ENCODE measurements around the gene VMAC. TPM values are rescaled to one million over a fixed set of nuclear protein-coding genes. Genes with fewer than 3 reads are reported as not detected.
A peak's percentile ranks its signal among the peaks of the same experiment; 100 is the strongest.

The VMAC gene
- total RNA-seq, 1 donor from 2014 or later = 8.1 TPM

DNA sequence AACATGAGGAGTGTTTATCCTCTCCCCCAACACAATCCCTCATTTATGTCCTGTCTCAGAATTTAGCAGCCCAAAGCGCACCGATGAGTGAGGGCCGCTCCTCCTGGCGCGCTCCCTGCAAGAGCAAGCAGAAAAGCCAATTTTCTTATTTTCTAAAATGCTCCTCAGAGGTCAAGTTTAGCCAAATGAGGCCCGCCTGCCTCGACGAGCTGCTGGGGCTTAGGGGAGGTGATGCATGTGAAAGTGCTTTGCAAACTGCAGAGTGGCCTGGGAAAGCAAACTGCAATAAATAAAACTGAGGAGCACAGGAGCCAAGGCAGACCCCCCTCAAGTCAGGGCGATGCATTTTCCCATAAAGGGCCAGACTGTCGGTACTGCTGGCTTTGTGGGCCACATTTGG lies 38.4 kb downstream of the VMAC start:
- intact Hi-C loops (cut with DNase I) = no loop called here
- peaks cover 22% of the 10 kb centered on the region for H3K4me1 ChIP-seq
- ATAC-seq = no peak
- no peaks in the 10 kb centered on the region for H3K27me3 ChIP-seq (ENCODE audit: low read depth)
- no peaks in the 10 kb centered on the region for H3K9me3 ChIP-seq
- no peak overlapping the region for H3K27ac ChIP-seq
- TF ChIP-seq, protein P1, sequence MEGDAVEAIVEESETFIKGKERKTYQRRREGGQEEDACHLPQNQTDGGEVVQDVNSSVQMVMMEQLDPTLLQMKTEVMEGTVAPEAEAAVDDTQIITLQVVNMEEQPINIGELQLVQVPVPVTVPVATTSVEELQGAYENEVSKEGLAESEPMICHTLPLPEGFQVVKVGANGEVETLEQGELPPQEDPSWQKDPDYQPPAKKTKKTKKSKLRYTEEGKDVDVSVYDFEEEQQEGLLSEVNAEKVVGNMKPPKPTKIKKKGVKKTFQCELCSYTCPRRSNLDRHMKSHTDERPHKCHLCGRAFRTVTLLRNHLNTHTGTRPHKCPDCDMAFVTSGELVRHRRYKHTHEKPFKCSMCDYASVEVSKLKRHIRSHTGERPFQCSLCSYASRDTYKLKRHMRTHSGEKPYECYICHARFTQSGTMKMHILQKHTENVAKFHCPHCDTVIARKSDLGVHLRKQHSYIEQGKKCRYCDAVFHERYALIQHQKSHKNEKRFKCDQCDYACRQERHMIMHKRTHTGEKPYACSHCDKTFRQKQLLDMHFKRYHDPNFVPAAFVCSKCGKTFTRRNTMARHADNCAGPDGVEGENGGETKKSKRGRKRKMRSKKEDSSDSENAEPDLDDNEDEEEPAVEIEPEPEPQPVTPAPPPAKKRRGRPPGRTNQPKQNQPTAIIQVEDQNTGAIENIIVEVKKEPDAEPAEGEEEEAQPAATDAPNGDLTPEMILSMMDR (IDR thresholded peaks at IDR 0.05) = no peak
- peaks cover 50% of the 10 kb centered on the region for H3K36me3 ChIP-seq
- no peak for DNase-seq
- no peak overlapping the region for H3K4me3 ChIP-seq

DNA sequence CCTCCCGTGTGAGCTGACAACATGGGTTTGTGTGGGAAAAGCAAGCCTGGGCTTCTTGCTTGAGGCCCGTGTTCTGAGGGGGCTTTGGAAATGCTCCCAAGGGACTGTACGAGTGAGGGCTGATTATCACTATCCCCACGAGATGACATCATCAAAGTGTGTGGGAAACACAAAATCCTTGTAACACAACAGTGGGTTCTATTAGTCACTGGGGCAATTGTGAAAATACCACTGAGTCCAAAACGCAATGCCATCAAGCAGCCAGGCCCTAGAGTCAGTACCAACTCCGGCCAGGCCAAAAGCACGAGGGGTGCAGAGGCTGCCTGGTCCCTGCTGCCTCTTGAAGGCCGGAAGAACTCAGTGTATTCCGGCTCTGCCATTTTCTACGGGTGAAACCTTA lies 39.0 kb downstream of the VMAC start:
- no peak overlapping the region for H3K4me3 ChIP-seq
- H3K9me3 ChIP-seq = no peaks in the 10 kb centered on the region
- H3K4me1 ChIP-seq = peaks cover 28% of the 10 kb centered on the region
- H3K36me3 ChIP-seq = peaks cover 44% of the 10 kb centered on the region
- no peak overlapping the region for H3K27ac ChIP-seq
- H3K27me3 ChIP-seq (ENCODE audit: low read depth) = no peaks in the 10 kb centered on the region
- TF ChIP-seq, protein P1 (IDR thresholded peaks at IDR 0.05) = no peak
- DNase-seq (no peak), ATAC-seq (no peak)
- intact Hi-C loops (cut with DNase I) = no loop called here

DNA sequence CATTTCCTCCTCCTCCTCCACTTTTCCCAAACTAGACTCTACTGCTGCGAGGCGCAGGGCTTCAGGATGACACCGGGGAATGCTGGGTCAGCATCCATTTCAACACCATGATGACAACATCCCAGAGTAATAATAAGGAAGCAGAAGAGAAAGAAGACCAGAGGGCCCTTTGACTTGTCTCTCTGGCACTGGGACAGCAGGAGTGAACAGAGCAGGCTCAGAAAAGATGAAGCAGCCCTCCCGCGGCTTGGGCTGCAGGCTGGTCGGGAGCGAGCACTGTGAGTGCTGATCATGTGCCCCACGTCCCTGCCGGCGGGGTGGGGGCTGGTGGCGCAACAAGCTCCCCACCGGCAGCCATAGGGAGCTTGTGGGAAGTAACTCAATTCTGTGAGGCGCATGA lies 42.8 kb downstream of the VMAC start:
- H3K27me3 ChIP-seq (ENCODE audit: low read depth) = no peaks in the 10 kb centered on the region
- ATAC-seq (peak; percentile 28 to 73), DNase-seq (peak; percentile 80)
- intact Hi-C loops (cut with DNase I) = no loop called here
- peaks cover 26% of the 10 kb centered on the region for H3K36me3 ChIP-seq
- no peaks in the 10 kb centered on the region for H3K9me3 ChIP-seq
- peak overlapping the region; percentile 75 for H3K27ac ChIP-seq
- H3K4me3 ChIP-seq = peak overlapping the region; percentile 19
- peaks cover 64% of the 10 kb centered on the region for H3K4me1 ChIP-seq
- TF ChIP-seq, protein P1 (IDR thresholded peaks at IDR 0.05) = no peak

DNA sequence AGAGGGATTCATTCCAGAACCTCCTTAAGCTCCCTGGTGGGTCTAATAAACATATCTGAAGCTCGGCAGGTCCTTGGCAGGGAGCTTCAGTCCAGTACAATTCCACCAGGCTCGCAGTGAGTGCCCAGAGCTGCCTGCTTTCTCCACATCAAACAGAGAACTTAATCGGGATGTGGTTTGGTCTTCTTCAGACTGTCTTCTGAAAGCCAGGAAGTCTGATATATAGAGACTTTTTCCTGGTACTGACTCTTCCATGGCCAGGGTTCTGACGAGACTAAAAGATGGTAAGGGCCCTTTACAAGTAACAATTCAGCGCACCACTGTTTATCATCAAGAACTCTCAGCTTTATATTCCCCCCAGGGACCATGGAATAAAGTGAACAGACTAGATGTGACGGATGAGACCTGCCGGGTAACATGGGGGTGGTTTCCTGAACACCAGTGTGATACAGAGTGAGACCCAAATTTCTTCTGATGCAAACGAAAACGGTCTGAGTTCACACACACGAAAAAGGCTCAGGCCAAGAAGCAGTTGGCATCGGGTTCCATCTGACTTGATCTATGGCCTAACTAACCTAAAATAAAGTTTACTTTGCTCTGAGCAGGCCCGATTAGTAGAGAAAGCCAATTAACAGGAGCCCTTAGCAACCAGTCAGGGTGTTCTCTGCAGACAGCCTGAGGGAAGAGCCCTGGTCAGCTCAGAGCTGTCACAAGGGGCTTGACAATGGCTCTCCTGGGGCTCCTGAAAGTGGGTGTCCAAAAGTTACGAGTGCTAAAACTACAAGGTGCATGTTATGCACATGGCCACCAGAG lies 44.3 kb downstream of the VMAC start:
- Histone ChIP-seq H3K36me3 (peaks cover 26% of the 10 kb centered on the region), H3K4me1 (peaks cover 79% of the 10 kb centered on the region), H3K4me3 (no peak overlapping the region), H3K27me3 (ENCODE audit: low read depth) (no peaks in the 10 kb centered on the region), H3K9me3 (no peaks in the 10 kb centered on the region), H3K27ac (peak overlapping the region; percentile 75)
- ATAC-seq (no peak), DNase-seq (no peak)
- intact Hi-C loops (cut with DNase I) = no loop called here
- TF ChIP-seq, protein P1 (IDR thresholded peaks at IDR 0.05) = no peak

DNA sequence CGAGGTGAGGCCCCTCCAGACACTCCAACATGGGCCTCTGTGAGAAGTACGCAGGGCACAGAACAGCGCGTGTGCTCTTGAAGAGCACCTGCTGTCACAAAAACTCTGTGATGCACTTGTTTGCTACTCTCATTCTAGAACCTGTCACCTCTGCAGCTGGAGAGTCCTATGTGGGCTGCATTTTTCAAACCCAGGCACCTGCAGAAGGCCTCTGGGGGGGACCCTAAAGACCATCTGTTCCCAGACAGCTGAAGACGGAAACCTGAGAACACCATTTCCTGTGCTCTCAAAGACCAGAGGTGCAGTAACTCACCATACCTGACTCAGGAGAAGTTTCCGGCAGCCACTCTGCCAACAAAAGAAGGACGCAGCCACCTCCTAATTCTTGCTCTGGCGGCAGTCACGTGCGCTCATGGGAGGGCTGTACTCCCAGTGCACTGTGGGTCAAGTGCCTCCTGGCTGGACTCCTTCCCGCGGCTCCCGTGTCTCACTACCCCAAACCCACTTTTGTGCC lies 45.2 kb downstream of the VMAC start:
- peak; percentile 86 for DNase-seq
- intact Hi-C loops (cut with DNase I) = no loop called here
- peaks cover 88% of the 10 kb centered on the region for H3K4me1 ChIP-seq
- TF ChIP-seq, protein P1 (IDR thresholded peaks at IDR 0.05) = no peak
- peak overlapping the region; percentile 75 for H3K27ac ChIP-seq
- H3K9me3 ChIP-seq = no peaks in the 10 kb centered on the region
- H3K27me3 ChIP-seq (ENCODE audit: low read depth) = no peaks in the 10 kb centered on the region
- H3K4me3 ChIP-seq = no peak overlapping the region
- H3K36me3 ChIP-seq = peaks cover 23% of the 10 kb centered on the region
- peak; percentile 77 to 79 for ATAC-seq
